RWPE1 (cell line): ENCODE measurements around the gene GLRA2.

Source experiments
- CTCF ChIA-PET: fragments of 350-600 bp; sonication (Branson Sonifier 250); formaldehyde crosslinking; extraction: SDS; loops from one replicate; lab custom pipeline; 2021; lab: Yijun Ruan, JAX
- POLR2A ChIA-PET: fragments of 400-600 bp; formaldehyde crosslinking; extraction: SDS; loops from one replicate; lab custom pipeline; 2020; ENCODE audit warnings: antibody characterized with exemption; ENCODE audit not compliant: low non-redundant PET; lab: Yijun Ruan, JAX
- DNase-seq: peaks from one replicate; pipeline ENCODE4 v3.0.0; 2012; ENCODE audit warnings: low spot score
- H3K27ac ChIP-seq: fragments of 450-650 bp; 2 replicates; pipeline ENCODE4 v1.5.1; 2017
- TF ChIP-seq, protein P1 (sequence below): fragments of 450-650 bp; conservative IDR thresholded peaks from 2 replicates; pipeline ENCODE4 v1.5.1; 2017; ENCODE audit warnings: low read depth, mild to moderate bottlenecking

The GLRA2 gene

DNA sequence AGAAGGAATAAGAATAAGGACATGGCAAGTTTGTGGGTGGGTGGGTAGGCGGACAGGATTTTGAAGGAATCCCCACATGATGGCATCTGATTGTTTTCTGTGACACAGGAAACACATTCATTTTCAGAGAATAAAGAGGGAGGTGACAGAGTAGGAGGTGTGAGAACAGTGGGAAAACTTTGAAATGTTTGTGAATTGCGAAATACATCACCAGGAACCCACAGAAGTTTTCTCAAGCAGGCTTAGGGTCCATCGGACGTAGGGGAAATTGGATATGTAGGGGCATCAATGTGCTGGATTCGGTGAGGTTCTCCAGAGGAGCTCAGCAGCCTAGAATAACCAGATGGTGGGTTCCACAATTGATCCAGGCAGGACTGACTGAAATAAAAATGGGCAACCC, 171.6 kb downstream of the GLRA2 start:
- DNase-seq, result no peak
- TF ChIP-seq, protein P1, sequence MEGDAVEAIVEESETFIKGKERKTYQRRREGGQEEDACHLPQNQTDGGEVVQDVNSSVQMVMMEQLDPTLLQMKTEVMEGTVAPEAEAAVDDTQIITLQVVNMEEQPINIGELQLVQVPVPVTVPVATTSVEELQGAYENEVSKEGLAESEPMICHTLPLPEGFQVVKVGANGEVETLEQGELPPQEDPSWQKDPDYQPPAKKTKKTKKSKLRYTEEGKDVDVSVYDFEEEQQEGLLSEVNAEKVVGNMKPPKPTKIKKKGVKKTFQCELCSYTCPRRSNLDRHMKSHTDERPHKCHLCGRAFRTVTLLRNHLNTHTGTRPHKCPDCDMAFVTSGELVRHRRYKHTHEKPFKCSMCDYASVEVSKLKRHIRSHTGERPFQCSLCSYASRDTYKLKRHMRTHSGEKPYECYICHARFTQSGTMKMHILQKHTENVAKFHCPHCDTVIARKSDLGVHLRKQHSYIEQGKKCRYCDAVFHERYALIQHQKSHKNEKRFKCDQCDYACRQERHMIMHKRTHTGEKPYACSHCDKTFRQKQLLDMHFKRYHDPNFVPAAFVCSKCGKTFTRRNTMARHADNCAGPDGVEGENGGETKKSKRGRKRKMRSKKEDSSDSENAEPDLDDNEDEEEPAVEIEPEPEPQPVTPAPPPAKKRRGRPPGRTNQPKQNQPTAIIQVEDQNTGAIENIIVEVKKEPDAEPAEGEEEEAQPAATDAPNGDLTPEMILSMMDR, result no peak
- ChIA-PET POLR2A (no interaction called here), CTCF (no interaction called here)
- no peak overlapping the region for H3K27ac ChIP-seq

DNA sequence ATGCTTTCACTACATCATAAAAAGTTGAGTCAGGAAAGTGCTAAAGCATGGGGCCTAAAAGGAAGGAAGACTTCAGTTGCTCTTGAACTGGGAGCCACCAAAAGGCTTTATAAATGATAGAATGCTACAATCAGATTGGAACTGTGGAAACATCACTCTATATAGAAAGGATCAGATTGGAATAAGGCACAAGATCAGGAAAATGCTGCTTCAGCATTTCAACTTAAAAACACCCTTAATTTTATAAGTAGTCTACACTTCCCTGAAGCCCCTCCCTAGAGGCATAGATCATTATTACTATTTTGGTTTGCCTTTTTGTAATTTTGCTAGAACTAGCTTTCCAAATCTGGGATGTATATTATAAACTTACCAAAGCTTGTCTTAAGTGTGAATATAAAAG, 172.8 kb downstream of the GLRA2 start:
- ChIA-PET POLR2A (no interaction called here), CTCF (no interaction called here)
- H3K27ac ChIP-seq, result no peak overlapping the region
- DNase-seq, result no peak
- TF ChIP-seq, protein P1, result no peak

DNA sequence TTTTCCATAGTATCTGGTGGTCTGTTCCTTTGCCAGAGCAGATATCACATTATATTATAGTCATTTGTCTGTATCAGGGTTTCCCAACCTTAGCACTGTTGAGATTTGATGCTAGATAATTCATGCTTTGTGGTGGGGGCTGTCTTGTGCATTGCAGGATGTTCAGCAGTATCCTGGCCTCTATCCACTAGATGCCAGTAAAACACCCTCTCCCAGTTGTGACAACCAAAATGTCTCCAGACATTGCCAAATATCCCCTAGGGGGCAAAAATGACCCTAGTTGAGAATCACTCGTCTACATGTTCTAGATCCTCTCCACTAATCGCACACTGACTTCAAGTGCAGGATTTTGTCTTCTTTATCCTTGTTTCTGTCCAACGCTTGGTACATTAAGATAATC, 182.8 kb downstream of the GLRA2 start:
- ChIA-PET POLR2A (no interaction called here), CTCF (no interaction called here)
- no peak overlapping the region for H3K27ac ChIP-seq
- no peak for DNase-seq
- TF ChIP-seq, protein P1, result no peak

- no peak overlapping the region for H3K27ac ChIP-seq
- no peak for DNase-seq
- TF ChIP-seq, protein P1, result no peak
- ChIA-PET CTCF (no interaction called here), POLR2A (no interaction called here)
Observed at GRCh38 chrX:14717949-14718348, 188.6 kb downstream of the GLRA2 start.

GRCh38 chrX:14718403-14718802, 189.1 kb downstream of the GLRA2 start:
- TF ChIP-seq, protein P1, result no peak
- no peak for DNase-seq
- CTCF ChIA-PET, result no interaction called here
- H3K27ac ChIP-seq, result no peak overlapping the region
- POLR2A ChIA-PET, result no interaction called here

GRCh38 chrX:14729058-14729457, 199.7 kb downstream of the GLRA2 start:
- CTCF ChIA-PET, result no interaction called here
- DNase-seq, result no peak
- POLR2A ChIA-PET, result no interaction called here
- TF ChIP-seq, protein P1, result no peak
- H3K27ac ChIP-seq, result no peak overlapping the region

- DNase-seq, result no peak
- TF ChIP-seq, protein P1, result no peak
- no peak overlapping the region for H3K27ac ChIP-seq
- POLR2A ChIA-PET, result no interaction called here
- CTCF ChIA-PET, result no interaction called here
Observed at GRCh38 chrX:14738643-14739042, 209.3 kb downstream of the GLRA2 start.
